Mucosa of gallbladder (tissue), 1 donor: ENCODE results near the gene MXRA7. TPM values are rescaled to one million over a fixed set of nuclear protein-coding genes. Genes with fewer than 3 reads are reported as not detected.
"Not testable (repeated sequence)": the region's sequence is repeated elsewhere in the genome, so short reads cannot be mapped to it uniquely, and the experiment has no call there.

ENCODE experiments used
- DNase-seq: peaks from one replicate; pipeline ENCODE4 v3.0.0-alpha.2; 2020; ENCODE audit warnings: low spot score
- total RNA-seq: library from RNA; stranded (reverse); gene quantifications from one replicate; pipeline ENCODE4 v1.2.1, GENCODE V29; 2021
- donor health status: DM: no; HTN: no; CAD: no.

The MXRA7 gene
- total RNA-seq, 1 donor from 2014 or later: 217 TPM

- no peak for DNase-seq
Measured at GRCh38 chr17:76735586-76736348, 25.0 kb upstream of the MXRA7 start.

GRCh38 chr17:76735006-76735405, 24.2 kb upstream of the MXRA7 start:
- no peak for DNase-seq

- no peak for DNase-seq
Measured at GRCh38 chr17:76734080-76734840, 23.5 kb upstream of the MXRA7 start.

- DNase-seq: no peak
Measured at GRCh38 chr17:76733618-76733957, 22.8 kb upstream of the MXRA7 start.

- no peak for DNase-seq
Measured at GRCh38 chr17:76732734-76733617, 22.2 kb upstream of the MXRA7 start.

GRCh38 chr17:76731800-76732733, 21.3 kb upstream of the MXRA7 start:
- DNase-seq: not testable (repeated sequence)

GRCh38 chr17:76727745-76728456, 17.1 kb upstream of the MXRA7 start:
- no peak for DNase-seq

- DNase-seq: peak; percentile 84
Measured at GRCh38 chr17:76726776-76727718, 16.3 kb upstream of the MXRA7 start, which contains the start of gene METTL23. METTL23 (plus strand) TSS chr17:76726839; CDS start chr17:76729711, 2,872 bp downstream.

- DNase-seq: peak; percentile 98
Measured at GRCh38 chr17:76726231-76726775, 15.5 kb upstream of the MXRA7 start, which contains the start of gene JMJD6. JMJD6 (minus strand) TSS chr17:76726606; CDS start chr17:76726475, 131 bp downstream.

GRCh38 chr17:76725580-76726230, 14.9 kb upstream of the MXRA7 start:
- peak; percentile 71 for DNase-seq

- no peak for DNase-seq
Measured at GRCh38 chr17:76723812-76724211, 13.0 kb upstream of the MXRA7 start.

- DNase-seq: not testable (repeated sequence)
Measured at GRCh38 chr17:76722977-76723376, 12.2 kb upstream of the MXRA7 start.

GRCh38 chr17:76722279-76722678, 11.5 kb upstream of the MXRA7 start:
- DNase-seq: no peak

- DNase-seq: no peak
Measured at GRCh38 chr17:76721463-76721862, 10.7 kb upstream of the MXRA7 start.

GRCh38 chr17:76720941-76721340, 10.2 kb upstream of the MXRA7 start:
- DNase-seq: no peak

- no peak for DNase-seq
Measured at GRCh38 chr17:76720211-76720610, 9.4 kb upstream of the MXRA7 start.

GRCh38 chr17:76718516-76718915, 7.8 kb upstream of the MXRA7 start:
- DNase-seq: no peak

GRCh38 chr17:76716839-76717215, 6.1 kb upstream of the MXRA7 start:
- no peak for DNase-seq
